Activated CD4-positive, alpha-beta T cell treated with anti-CD3 and anti-CD28 coated beads, Interleukin-2, amount 10 ng/mL, durations not matched to agents 24 days and 14 days (primary cell): ENCODE results near the gene RNF223. TPM values are rescaled to one million over a fixed set of nuclear protein-coding genes. Genes with fewer than 3 reads are reported as not detected.
"Not testable (repeated sequence)": the region's sequence is repeated elsewhere in the genome, so short reads cannot be mapped to it uniquely, and the experiment has no call there.

Experiments
- DNase-seq: peaks from one replicate; pipeline ENCODE4 v3.0.0; 2022
- H3K27ac Mint-ChIP-seq: one replicate; pipeline ENCODE4 v1.8.0; 2022; ENCODE audit warnings: mild to moderate bottlenecking, mixed read lengths
- H3K27me3 Mint-ChIP-seq: one replicate; pipeline ENCODE4 v1.8.0; 2022; ENCODE audit warnings: mixed read lengths
- H3K36me3 Mint-ChIP-seq: one replicate; pipeline ENCODE4 v1.8.0; 2022; ENCODE audit warnings: low read depth, mild to moderate bottlenecking, mixed read lengths
- H3K4me1 Mint-ChIP-seq: one replicate; pipeline ENCODE4 v1.8.0; 2021; ENCODE audit warnings: mixed read lengths
- H3K4me3 Mint-ChIP-seq: one replicate; pipeline ENCODE4 v1.8.0; 2022; ENCODE audit warnings: mild to moderate bottlenecking, moderate library complexity, mixed read lengths
- H3K9me3 Mint-ChIP-seq: one replicate; pipeline ENCODE4 v1.8.0; 2021; ENCODE audit warnings: mixed read lengths
- intact Hi-C: fragments of 100-400 bp; cut with micrococcal nuclease; formaldehyde crosslinking; loops from one replicate; pipeline ENCODE4 v1.15.1; 2023
- total RNA-seq: library from RNA; stranded (reverse); gene quantifications from 2 replicates; pipeline ENCODE4 v1.2.3, GENCODE V29; 2022

The RNF223 gene
- total RNA-seq, 1 donor from 2014 or later, result not detected

- Mint-ChIP-seq H3K4me1 (peaks cover 16% of the 10 kb centered on the region), H3K27ac (peak overlapping the region; percentile 64), H3K4me3 (peak overlapping the region; percentile 0), H3K9me3 (peaks cover 17% of the 10 kb centered on the region), H3K36me3 (peaks cover 21% of the 10 kb centered on the region), H3K27me3 (peaks cover 9% of the 10 kb centered on the region)
- intact Hi-C loops, result no loop called here
- no peak for DNase-seq
Measured at GRCh38 chr1:1098681-1099421, 24.7 kb upstream of the RNF223 start.

- H3K9me3 Mint-ChIP-seq, result peaks cover 17% of the 10 kb centered on the region
- H3K4me3 Mint-ChIP-seq, intact Hi-C loops, H3K27me3 Mint-ChIP-seq, DNase-seq, H3K27ac Mint-ChIP-seq: not testable (repeated sequence)
- H3K36me3 Mint-ChIP-seq, result peaks cover 14% of the 10 kb centered on the region
- peaks cover 15% of the 10 kb centered on the region for H3K4me1 Mint-ChIP-seq
Measured at GRCh38 chr1:1096136-1096535, 22.0 kb upstream of the RNF223 start.

GRCh38 chr1:1094981-1095380, 20.9 kb upstream of the RNF223 start:
- Mint-ChIP-seq H3K9me3 (peaks cover 13% of the 10 kb centered on the region), H3K4me1 (peaks cover 14% of the 10 kb centered on the region), H3K36me3 (peaks cover 11% of the 10 kb centered on the region), H3K27me3 (peaks cover 9% of the 10 kb centered on the region), H3K4me3 (no peak overlapping the region), H3K27ac (no peak overlapping the region)
- no peak for DNase-seq
- intact Hi-C loops, result no loop called here

GRCh38 chr1:1093610-1093943, 19.5 kb upstream of the RNF223 start:
- no peaks in the 10 kb centered on the region for H3K27me3 Mint-ChIP-seq
- H3K9me3 Mint-ChIP-seq, result peaks cover 3% of the 10 kb centered on the region
- peaks cover 2% of the 10 kb centered on the region for H3K36me3 Mint-ChIP-seq
- intact Hi-C loops, result no loop called here
- no peak for DNase-seq
- H3K27ac Mint-ChIP-seq, result no peak overlapping the region
- H3K4me3 Mint-ChIP-seq, result no peak overlapping the region
- peaks cover 3% of the 10 kb centered on the region for H3K4me1 Mint-ChIP-seq

GRCh38 chr1:1092894-1093609, 18.9 kb upstream of the RNF223 start:
- no peaks in the 10 kb centered on the region for H3K27me3 Mint-ChIP-seq
- H3K27ac Mint-ChIP-seq, result no peak overlapping the region
- no peak overlapping the region for H3K4me3 Mint-ChIP-seq
- DNase-seq, result no peak
- intact Hi-C loops, result no loop called here
- H3K4me1 Mint-ChIP-seq, result peaks cover 3% of the 10 kb centered on the region
- H3K9me3 Mint-ChIP-seq, result peaks cover 3% of the 10 kb centered on the region
- H3K36me3 Mint-ChIP-seq, result peaks cover 2% of the 10 kb centered on the region

- peaks cover 3% of the 10 kb centered on the region for H3K9me3 Mint-ChIP-seq
- H3K36me3 Mint-ChIP-seq, result peaks cover 2% of the 10 kb centered on the region
- intact Hi-C loops, result no loop called here
- H3K4me1 Mint-ChIP-seq, result peaks cover 3% of the 10 kb centered on the region
- H3K4me3 Mint-ChIP-seq, result no peak overlapping the region
- H3K27ac Mint-ChIP-seq, result no peak overlapping the region
- H3K27me3 Mint-ChIP-seq, result no peaks in the 10 kb centered on the region
- DNase-seq, result no peak
Measured at GRCh38 chr1:1092149-1092855, 18.2 kb upstream of the RNF223 start.

- H3K4me1 Mint-ChIP-seq, result peaks cover 3% of the 10 kb centered on the region
- intact Hi-C loops, result no loop called here
- no peak for DNase-seq
- H3K36me3 Mint-ChIP-seq, result peaks cover 2% of the 10 kb centered on the region
- no peak overlapping the region for H3K4me3 Mint-ChIP-seq
- H3K27ac Mint-ChIP-seq, result no peak overlapping the region
- H3K27me3 Mint-ChIP-seq, result no peaks in the 10 kb centered on the region
- H3K9me3 Mint-ChIP-seq, result peaks cover 3% of the 10 kb centered on the region
Measured at GRCh38 chr1:1091344-1092148, 17.4 kb upstream of the RNF223 start.

GRCh38 chr1:1090424-1091343, 16.6 kb upstream of the RNF223 start:
- Mint-ChIP-seq H3K4me3 (no peak overlapping the region), H3K36me3 (peaks cover 2% of the 10 kb centered on the region), H3K27ac (no peak overlapping the region), H3K4me1 (peaks cover 3% of the 10 kb centered on the region), H3K9me3 (peaks cover 3% of the 10 kb centered on the region), H3K27me3 (no peaks in the 10 kb centered on the region)
- intact Hi-C loops, result no loop called here
- no peak for DNase-seq

- Mint-ChIP-seq H3K4me3 (no peak overlapping the region), H3K36me3 (peaks cover 2% of the 10 kb centered on the region), H3K27ac (no peak overlapping the region), H3K9me3 (no peaks in the 10 kb centered on the region), H3K4me1 (peaks cover 3% of the 10 kb centered on the region), H3K27me3 (no peaks in the 10 kb centered on the region)
- intact Hi-C loops, result no loop called here
- no peak for DNase-seq
Measured at GRCh38 chr1:1089731-1090423, 15.8 kb upstream of the RNF223 start.

- intact Hi-C loops, result no loop called here
- no peaks in the 10 kb centered on the region for H3K27me3 Mint-ChIP-seq
- no peaks in the 10 kb centered on the region for H3K9me3 Mint-ChIP-seq
- no peak overlapping the region for H3K4me3 Mint-ChIP-seq
- H3K36me3 Mint-ChIP-seq, result peaks cover 2% of the 10 kb centered on the region
- no peak overlapping the region for H3K27ac Mint-ChIP-seq
- DNase-seq, result no peak
- H3K4me1 Mint-ChIP-seq, result peaks cover 3% of the 10 kb centered on the region
Measured at GRCh38 chr1:1088801-1089680, 14.9 kb upstream of the RNF223 start.

GRCh38 chr1:1088029-1088800, 14.1 kb upstream of the RNF223 start:
- no peaks in the 10 kb centered on the region for H3K27me3 Mint-ChIP-seq
- DNase-seq, result no peak
- intact Hi-C loops, result no loop called here
- peaks cover 2% of the 10 kb centered on the region for H3K36me3 Mint-ChIP-seq
- no peaks in the 10 kb centered on the region for H3K9me3 Mint-ChIP-seq
- peaks cover 3% of the 10 kb centered on the region for H3K4me1 Mint-ChIP-seq
- no peak overlapping the region for H3K4me3 Mint-ChIP-seq
- no peak overlapping the region for H3K27ac Mint-ChIP-seq
